Thoracic aorta (tissue), 2 donors: ENCODE data around the gene RASGEF1B. TPM values are rescaled to one million over a fixed set of nuclear protein-coding genes. Genes with fewer than 3 reads are reported as not detected.

Experiments used
- ATAC-seq: fragments of 150-250 bp; one replicate; pipeline ENCODE4 v1.8.0; 2017; ENCODE audit warnings: low read depth; ENCODE audit not compliant: insufficient number of reproducible peaks, low FRiP score
- DNase-seq: peaks from one replicate; pipeline ENCODE4 v3.0.0-alpha.2; 2020; ENCODE audit warnings: low spot score
- H3K27ac ChIP-seq, 2 donors: fragments of 200-600 bp; sonication (generic); 1 replicate in 1 of 2; 2 replicates in 1 of 2; pipeline ENCODE4 v1.5.1; 2016; ENCODE audit warnings: mild to moderate bottlenecking in 2 of 2, moderate library complexity in 2 of 2
- H3K27me3 ChIP-seq: fragments of 200-600 bp; sonication (generic); replicated peaks from 2 replicates; pipeline ENCODE4 v1.6.0; 2016; ENCODE audit warnings: mild to moderate bottlenecking; ENCODE audit not compliant: insufficient read depth
- H3K36me3 ChIP-seq: fragments of 200-600 bp; sonication (generic); one replicate; pipeline ENCODE4 v1.5.1; 2016
- H3K4me1 ChIP-seq, 2 donors: fragments of 200-600 bp; sonication (generic); 1 replicate in 1 of 2; 2 replicates in 1 of 2; pipeline versions ENCODE4 v1.5.1 to v1.6.0; 2016; ENCODE audit warnings: low read depth in 2 of 2, mild to moderate bottlenecking in 1 of 2; ENCODE audit not compliant: control insufficient read depth in 1 of 2
- H3K4me3 ChIP-seq: fragments of 200-600 bp; sonication (generic); 2 replicates; pipeline ENCODE4 v1.5.1; 2016; ENCODE audit warnings: mild to moderate bottlenecking
- H3K9me3 ChIP-seq: fragments of 200-600 bp; sonication (generic); 2 replicates; pipeline ENCODE4 v1.5.1; 2016
- CTCF ChIP-seq: fragments of 200-600 bp; sonication (generic); IDR thresholded peaks from one replicate; pipeline ENCODE4 v1.5.1; 2019; ENCODE audit warnings: antibody characterized with exemption
- total RNA-seq, 2 donors: library from RNA; depleted of rRNA; stranded (reverse); fragments of >200 nt; gene quantifications; one replicate each; pipeline versions ENCODE4 v1.1.0 to v1.2.3, GENCODE V29; 2016

The RASGEF1B gene
- total RNA-seq, 2 donors from 2014 or later = 24.4 to 42.0 TPM

- no peaks in the 10 kb centered on the region for H3K4me1 ChIP-seq
- H3K9me3 ChIP-seq = no peaks in the 10 kb centered on the region
- H3K27me3 ChIP-seq = no peaks in the 10 kb centered on the region
- no peak for TF ChIP-seq CTCF
- H3K4me3 ChIP-seq = no peak overlapping the region
- H3K27ac ChIP-seq = no peak overlapping the region
- ATAC-seq (no peak), DNase-seq (no peak)
- H3K36me3 ChIP-seq = no peaks in the 10 kb centered on the region
These were observed 41.2 kb upstream of the RASGEF1B start for GRCh38 chr4:81512757-81513501.

GRCh38 chr4:81512001-81512756, 40.5 kb upstream of the RASGEF1B start:
- no peak for ATAC-seq
- no peaks in the 10 kb centered on the region for H3K9me3 ChIP-seq
- H3K4me3 ChIP-seq = no peak overlapping the region
- no peak for DNase-seq
- H3K27ac ChIP-seq = no peak overlapping the region
- no peaks in the 10 kb centered on the region for H3K36me3 ChIP-seq
- TF ChIP-seq CTCF = no peak
- no peaks in the 10 kb centered on the region for H3K4me1 ChIP-seq
- H3K27me3 ChIP-seq = no peaks in the 10 kb centered on the region

GRCh38 chr4:81510643-81511178, 39.0 kb upstream of the RASGEF1B start:
- H3K4me3 ChIP-seq = no peak overlapping the region
- ATAC-seq = no peak
- H3K4me1 ChIP-seq = no peaks in the 10 kb centered on the region
- DNase-seq = no peak
- H3K27me3 ChIP-seq = no peaks in the 10 kb centered on the region
- H3K27ac ChIP-seq = no peak overlapping the region
- H3K36me3 ChIP-seq = no peaks in the 10 kb centered on the region
- H3K9me3 ChIP-seq = no peaks in the 10 kb centered on the region
- TF ChIP-seq CTCF = no peak

GRCh38 chr4:81509822-81510221, 38.1 kb upstream of the RASGEF1B start:
- Histone ChIP-seq H3K4me1 (no peaks in the 10 kb centered on the region), H3K36me3 (no peaks in the 10 kb centered on the region), H3K27ac (no peak overlapping the region), H3K27me3 (no peaks in the 10 kb centered on the region), H3K9me3 (no peaks in the 10 kb centered on the region), H3K4me3 (no peak overlapping the region)
- ATAC-seq (no peak), DNase-seq (no peak)
- TF ChIP-seq CTCF = no peak

- H3K27ac ChIP-seq = no peak overlapping the region
- no peaks in the 10 kb centered on the region for H3K36me3 ChIP-seq
- no peak overlapping the region for H3K4me3 ChIP-seq
- DNase-seq (no peak), ATAC-seq (no peak)
- H3K9me3 ChIP-seq = no peaks in the 10 kb centered on the region
- no peaks in the 10 kb centered on the region for H3K4me1 ChIP-seq
- H3K27me3 ChIP-seq = no peaks in the 10 kb centered on the region
- TF ChIP-seq CTCF = no peak
These were observed 37.5 kb upstream of the RASGEF1B start for GRCh38 chr4:81509191-81509590.
